Right renal pelvis (tissue), 4 donors: ENCODE data around the gene CMIP. TPM values are rescaled to one million over a fixed set of nuclear protein-coding genes. Genes with fewer than 3 reads are reported as not detected.

ENCODE experiments used
- DNase-seq, 4 donors: peaks; one replicate each; pipeline ENCODE4 v3.0.0-alpha.2; 2013; ENCODE audit warnings: low read depth in 4 of 4, low spot score in 3 of 4, missing footprints in 1 of 4
- polyA plus RNA-seq, 4 donors: library from polyadenylated mRNA; unstranded; fragments of 120-200 nt; gene quantifications; one replicate each; pipeline ENCODE4 v1.2.1, GENCODE V29; 2013; ENCODE audit not compliant: insufficient read length in 4 of 4

Gene CMIP
- polyA plus RNA-seq, 4 donors, result 40.6 to 46.2 (median 44.5) TPM

DNA sequence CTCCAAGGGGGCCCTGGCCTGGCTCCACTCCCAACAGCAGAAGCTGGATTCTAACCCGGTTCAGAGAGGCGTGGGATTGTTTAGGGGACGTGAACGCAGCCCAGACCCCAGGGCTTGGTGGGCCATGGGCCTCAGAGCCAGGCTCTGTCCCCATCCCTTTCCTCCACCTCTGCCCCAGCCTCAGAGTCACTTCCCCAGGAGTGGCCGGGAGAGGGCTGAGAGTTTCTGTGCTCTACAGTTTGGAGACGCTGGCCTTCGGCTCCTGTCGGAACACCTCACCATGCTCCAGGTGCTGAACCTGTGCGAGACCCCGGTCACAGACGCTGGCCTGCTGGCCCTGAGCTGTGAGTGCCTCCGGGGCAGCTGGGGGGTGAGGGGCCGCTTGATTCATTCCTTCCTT is 260.7 kb downstream of the CMIP start:
- no peak for DNase-seq

DNA sequence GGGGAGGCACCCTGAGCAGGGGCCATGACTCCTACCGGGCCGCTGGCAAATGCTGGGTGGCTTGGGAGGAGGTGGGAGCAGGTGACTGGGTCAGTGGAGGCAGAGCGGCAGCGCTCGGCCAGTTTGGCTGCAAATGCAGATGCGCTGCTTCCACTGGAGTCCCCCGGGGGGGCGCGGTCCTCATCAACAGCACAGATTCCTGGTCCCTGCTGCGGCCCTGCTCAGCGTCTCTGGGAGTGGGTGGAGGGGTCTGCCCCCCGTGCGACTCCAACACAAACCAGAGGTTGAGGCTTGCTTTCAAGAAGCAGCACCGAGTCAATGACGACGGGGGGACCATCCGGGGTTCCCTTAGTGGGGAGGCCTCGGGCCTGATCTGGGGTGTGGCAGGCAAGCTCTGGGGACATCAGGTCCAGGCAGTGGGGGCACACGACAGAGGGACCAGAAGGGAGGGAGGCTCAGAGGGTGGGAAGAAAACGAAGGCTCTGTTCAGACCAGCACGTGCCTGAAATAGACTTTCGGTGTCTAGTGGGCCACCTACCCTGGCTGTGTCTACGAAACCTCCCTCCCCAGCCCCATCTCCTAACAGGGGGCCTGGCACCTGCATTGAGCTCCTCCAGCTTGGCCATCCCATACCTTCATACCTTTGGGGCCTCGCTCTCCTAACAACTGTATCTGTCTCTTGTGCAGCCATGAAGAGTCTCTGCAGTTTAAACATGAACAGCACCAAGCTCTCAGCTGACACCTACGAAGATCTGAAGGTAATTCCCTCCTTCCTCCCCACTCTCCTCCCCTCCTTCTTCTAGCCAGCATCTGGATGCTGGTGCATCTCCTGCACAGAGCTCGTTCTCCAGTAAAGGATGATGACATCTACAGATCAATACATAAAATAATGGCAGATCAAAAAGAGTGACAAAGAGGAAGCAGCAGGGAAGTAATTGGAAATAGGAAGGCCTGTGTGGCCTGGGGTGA is 262.0 kb downstream of the CMIP start:
- DNase-seq, result no peak

DNA sequence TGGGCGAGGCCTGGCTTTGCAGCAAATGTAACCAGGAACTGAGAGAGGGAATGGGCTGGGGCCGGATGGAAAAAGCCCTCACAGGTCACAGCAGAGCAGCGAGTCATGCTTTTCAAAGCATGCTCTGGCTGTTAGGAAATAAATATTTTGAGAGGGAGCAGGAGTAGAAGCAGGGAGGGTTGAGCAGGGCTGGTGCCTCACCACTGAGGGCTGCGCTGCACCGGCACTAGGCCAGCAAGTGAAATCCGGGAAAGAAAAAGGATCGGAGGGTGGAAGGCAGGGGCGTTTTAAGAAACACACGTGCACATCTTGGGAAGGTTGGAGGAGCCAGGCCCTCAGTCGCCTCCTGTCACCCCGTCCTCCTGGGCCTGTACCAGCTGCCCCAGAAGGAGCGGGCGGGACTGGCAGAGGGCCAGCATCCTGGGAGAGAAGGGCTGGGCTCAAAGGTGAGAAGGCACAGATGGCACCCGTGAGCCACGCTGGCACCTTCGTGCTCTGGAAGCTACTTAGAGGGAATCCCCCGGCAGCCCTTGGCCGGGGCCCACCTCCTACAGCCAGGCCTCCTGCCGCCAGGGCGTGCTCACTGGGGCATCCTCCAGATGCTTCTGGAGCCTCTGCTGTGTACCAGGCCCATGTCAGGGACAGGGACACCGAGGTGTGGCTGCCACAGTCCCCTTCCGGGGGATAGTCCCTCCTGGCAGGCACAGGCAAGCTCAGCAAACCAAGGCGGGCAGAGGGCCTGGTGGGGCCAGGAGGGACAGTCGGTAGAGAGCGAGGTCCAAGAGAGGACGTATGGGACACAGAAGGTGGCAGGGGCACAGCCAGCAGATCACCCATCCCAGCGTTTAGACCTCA is 263.0 kb downstream of the CMIP start:
- no peak for DNase-seq

DNA sequence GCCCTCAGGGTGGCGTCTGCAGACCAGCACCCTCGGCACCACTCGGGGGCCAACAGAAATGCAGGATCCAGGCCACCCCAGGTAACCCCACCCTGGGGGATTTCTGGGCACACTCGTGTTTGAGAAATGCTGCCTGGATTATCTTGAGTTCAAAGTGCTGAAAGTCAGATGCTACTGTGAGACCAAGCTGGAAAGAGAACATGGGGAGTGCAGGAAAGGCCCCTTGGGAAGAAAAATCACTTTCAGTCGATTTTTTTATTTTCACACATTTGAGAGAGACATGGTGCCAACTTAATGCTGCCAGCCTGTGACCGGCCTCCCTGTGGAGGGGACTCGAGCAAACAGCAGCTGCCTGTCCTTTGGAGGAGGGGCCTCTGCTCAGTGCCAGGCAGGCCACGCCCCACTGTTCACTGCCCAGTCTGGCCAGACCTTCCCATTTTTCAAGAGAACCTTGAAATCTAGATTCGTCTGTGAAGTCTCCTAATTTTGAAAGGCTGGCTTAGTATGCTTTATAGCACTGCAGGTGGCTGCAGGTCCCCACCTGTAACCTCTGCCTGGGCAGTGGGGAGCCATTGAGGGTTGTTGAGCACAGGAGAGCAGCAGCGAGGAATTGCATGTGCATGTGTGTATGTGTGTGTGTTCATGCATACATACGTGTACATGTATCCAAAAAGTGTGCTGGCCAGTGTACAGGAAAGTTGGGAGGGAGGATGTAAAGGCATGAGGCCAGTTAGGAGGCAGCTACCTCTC is 263.8 kb downstream of the CMIP start:
- no peak for DNase-seq

GRCh38 chr16:81709016-81709900 is 264.6 kb downstream of the CMIP start:
- DNase-seq, result no peak

- no peak for DNase-seq
These were observed 265.4 kb downstream of the CMIP start for GRCh38 chr16:81710044-81710443.

DNA sequence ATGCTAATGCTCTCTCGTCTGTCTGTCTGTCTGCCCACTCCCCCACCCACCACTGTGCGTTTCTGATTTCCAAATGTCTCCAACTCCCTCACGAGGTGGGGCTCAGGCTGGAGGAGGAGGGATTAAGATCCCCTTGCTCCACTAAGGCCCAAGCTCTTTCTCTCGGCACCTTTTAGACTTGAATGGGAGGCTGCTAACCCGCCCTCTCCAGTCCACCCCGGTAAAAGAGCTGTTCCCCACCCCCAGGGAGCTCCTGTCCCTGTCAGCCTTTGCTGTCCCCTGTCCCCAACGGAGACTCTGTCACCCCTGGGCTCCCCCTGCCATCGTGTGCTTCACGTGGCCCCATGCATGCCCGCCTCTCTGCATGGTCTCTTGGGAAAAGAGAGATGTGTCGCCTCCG is 266.0 kb downstream of the CMIP start:
- no peak for DNase-seq

GRCh38 chr16:81711657-81712319 is 267.2 kb downstream of the CMIP start:
- DNase-seq, result no peak

- DNase-seq, result no peak
These were observed 268.1 kb downstream of the CMIP start for GRCh38 chr16:81712681-81713080.

GRCh38 chr16:81713295-81713772 is 268.7 kb downstream of the CMIP start:
- DNase-seq, result no peak

DNA sequence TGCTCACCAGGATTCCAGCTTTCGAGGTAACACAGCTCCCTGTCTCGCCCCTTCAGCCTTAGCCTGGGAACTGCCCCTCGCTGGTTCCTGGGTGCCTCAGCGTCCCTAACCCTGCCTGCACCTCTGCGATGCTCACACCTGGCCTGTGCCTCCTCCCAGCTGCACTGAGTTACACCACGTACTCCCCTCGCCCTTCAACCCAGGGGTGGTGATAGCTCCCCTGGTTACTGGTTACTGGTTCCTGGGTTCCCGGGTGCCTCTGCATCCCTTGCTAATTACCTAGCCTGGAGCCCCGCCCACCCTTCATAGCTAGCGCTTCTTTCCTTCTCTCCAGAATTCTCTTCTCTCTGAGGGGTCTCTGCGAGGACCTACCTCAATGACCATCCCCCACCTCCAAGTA is 269.2 kb downstream of the CMIP start:
- no peak for DNase-seq

DNA sequence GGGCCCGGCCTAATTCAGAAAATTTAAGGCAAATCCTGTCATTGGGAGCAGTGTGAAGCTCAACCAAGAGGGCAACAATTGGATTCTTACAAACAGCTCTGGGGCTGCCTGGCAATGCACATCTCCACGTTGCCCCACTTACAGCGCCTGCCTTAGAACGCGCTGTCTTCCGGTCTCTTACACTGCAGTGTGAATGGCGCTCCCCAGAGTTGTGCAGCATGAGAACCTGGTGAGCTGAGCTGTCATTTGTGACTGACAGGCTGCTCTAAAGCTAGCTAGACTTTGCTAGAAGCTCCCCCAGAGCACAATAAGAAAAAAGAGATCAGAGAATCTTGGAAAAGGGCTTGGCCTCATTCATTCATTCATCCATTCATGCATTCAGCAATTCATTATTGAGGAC is 270.0 kb downstream of the CMIP start:
- DNase-seq, result no peak

DNA sequence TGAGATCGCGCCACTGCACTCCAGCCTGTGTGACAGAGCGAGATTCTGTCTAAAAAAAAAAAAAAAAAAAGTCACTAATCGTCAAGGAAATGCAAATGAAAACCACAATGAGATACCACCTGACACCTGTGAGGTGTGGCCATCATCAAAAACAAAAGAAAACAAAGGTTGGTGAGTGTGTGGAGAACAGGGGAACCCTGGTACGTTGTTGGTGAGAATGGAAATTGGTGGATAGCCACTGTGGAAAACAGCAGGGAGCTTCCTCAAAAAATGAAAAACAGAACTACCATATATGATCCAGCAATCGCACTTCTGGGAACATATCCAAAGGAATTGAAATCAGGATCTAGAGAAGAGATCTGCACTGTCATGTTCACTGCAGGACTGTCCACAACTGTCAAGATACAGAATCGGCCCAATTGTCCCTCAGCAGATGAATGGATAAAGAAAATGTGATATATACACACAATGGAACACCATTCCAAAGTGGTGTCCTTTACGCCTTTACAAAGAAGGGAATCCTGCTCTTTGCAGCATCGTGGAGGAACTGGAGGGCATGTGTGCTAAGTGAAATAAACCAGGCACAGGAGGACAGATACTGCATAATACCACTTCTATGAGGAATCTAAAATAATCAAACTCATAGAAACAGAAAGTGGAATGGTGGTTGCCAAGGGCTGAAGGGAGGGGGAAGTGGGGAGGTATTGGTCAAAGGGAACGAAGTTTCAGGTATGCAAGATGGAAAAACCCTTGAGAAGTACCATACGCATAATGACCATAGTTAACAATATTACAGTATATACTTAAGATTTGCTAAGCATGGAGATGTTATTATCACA is 271.0 kb downstream of the CMIP start:
- no peak for DNase-seq

DNA sequence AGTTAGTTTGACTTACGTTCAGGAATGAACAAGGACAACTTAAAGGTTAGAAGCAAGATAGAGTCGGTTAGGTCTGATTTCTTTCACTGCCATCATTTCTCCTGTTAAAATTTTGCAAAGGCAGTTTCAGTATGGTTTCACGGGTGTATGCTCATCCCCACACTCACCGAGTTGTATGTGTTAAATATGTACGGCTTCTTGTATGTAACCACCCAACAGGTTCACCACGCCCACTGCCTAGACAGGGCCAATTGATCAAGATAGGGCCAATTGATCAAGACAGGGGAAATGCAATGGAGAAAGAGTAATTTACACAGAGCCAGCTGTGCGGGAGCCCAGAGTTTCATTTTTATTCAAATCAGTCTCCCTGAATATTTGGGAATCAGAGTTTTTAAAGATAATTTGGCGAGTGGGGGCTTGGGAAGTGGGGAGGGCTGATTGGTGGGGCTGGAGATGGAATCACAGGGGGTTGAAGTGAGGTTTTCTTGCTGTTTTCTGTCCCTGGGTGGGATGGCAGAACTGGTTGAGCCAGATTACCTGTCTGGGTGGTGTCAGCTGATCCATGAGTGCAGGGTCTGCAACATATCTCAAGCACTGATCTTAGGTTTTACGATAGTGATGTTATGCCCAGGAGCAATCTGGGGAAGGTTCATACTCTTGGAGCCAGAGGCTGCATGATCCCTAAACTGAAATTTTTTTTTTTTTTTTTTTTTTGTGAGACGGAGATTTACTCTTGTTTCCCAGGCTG is 272.0 kb downstream of the CMIP start:
- DNase-seq, result no peak

DNA sequence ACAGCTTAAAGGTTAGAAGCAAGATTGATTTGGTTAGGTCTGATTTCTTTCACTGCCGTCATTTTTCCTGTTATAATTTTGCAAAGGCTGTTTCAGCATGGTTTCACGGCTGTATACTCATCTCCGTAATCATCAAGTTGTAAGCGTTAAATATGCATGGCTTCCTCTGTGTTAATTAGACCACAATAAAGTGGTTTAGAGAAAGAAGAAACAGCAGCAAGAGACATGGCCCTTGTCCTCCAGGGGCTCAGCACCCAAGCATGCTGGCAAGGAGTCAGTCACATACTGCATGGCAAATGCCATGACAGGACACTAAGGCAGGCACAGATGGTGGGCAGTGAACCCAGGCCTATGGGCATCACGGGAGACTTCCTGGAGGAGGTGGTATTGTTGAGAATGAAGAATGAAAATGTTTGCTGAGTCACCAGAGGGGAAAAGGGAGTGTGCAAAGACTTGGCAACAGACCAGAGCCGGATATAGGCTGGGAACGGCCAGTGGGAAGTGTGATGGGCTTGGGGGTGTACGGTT is 273.1 kb downstream of the CMIP start:
- DNase-seq, result no peak

- no peak for DNase-seq
These were observed 274.0 kb downstream of the CMIP start for GRCh38 chr16:81718637-81719036.

GRCh38 chr16:81719993-81720392 is 275.4 kb downstream of the CMIP start:
- no peak for DNase-seq
